Caki2 (cell line): Measurements from ENCODE around the gene EAPP. TPM values are rescaled to one million over a fixed set of nuclear protein-coding genes. Genes with fewer than 3 reads are reported as not detected.
"Not testable (repeated sequence)": the region's sequence is repeated elsewhere in the genome, so short reads cannot be mapped to it uniquely, and the experiment has no call there.

ENCODE experiments used
- DNase-seq: peaks from one replicate; pipeline ENCODE4 v3.0.0-alpha.2; 2015; ENCODE audit warnings: low read depth
- in situ Hi-C: cut with HindIII; loops from 2 replicates; pipeline ENCODE4 v1.10.0; 2016; ENCODE audit warnings: low sequenced_read_pairs, low pct_unique_long_range_greater_than_20kb, mixed read lengths
- total RNA-seq: library from RNA; depleted of rRNA; stranded (reverse); fragments of >200 nt; shearing (Covaris generic); gene quantifications from 2 replicates; pipeline ENCODE4 v1.2.3, GENCODE V29; 2014; ENCODE audit warnings: low replicate concordance

Gene EAPP
- total RNA-seq, 1 experiment from 2014 or later: 65.2 TPM

DNA sequence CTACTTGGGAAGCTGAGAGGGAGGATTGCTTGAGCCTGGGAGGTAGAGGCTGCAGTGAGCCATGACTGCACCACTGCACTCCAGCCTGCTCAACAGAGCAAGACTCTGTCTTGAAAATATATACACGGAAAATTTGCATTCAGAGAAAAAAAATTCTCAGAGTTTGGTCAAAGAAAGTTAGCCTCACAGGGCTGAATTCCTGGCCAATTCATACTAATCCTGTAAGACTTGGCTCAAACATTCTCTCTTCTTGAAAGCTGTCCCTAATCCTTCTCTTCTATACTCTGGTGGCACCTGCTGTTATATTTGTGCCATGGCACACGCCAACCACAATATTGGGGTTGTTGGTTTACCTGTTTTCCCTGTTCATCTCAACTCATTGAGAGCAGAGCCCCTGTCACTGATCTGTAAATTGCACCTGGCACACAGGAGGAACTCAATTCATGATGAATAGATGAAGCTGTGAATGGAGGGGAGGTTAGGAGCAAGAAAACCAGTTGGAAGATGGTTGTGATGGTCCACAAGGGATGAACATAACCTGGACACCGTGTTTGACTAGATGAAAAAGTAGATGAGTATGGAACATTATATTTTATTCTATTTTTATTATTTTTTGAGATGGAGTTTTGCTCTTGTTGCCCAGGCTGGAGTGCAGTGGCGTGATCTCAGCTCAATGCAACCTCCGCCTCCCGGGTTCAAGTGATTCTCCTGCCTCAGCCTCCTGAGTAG lies 40.7 kb downstream of the EAPP start:
- peak; percentile 21 for DNase-seq
- in situ Hi-C loops: no loop called here

DNA sequence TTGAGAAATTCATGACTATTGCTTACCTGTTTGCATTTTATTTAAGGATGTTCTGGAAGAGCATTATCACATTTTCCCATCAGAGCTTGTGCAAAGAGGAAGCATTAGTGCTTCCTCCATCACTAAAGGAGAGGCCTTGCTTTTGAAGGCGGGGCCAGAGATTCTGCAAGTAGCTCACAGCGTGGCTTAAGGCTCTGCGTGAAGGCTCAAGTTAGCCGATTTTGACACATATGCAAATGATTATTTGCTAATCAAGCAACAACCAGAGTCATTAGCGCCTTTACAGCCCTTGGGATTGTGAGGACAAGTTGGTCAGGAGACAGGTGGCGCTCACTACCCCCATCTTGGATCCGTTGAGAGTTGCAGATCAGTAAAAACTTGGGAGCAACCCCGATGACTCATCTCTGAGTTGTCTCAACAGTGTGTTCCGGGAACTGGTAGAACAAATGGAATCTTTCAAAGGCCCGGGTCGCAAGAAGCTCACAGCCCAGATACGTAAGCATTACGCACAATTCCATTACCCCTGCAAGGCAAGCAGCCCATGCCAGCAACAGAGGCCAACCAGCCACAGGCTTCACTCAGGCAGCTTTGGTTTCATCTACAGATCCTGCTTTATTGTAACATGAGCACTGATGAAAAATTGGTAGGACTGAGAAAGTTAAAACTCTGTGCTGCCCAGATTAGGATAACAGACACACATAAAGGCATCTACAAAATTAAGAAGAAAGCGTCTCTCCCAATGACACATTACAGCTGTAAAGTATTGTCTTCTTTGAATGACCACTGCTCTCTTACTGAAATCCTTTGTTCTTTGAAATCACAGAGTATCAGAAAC lies 42.6 kb downstream of the EAPP start:
- in situ Hi-C loops: no loop called here
- DNase-seq: peak; percentile 77

DNA sequence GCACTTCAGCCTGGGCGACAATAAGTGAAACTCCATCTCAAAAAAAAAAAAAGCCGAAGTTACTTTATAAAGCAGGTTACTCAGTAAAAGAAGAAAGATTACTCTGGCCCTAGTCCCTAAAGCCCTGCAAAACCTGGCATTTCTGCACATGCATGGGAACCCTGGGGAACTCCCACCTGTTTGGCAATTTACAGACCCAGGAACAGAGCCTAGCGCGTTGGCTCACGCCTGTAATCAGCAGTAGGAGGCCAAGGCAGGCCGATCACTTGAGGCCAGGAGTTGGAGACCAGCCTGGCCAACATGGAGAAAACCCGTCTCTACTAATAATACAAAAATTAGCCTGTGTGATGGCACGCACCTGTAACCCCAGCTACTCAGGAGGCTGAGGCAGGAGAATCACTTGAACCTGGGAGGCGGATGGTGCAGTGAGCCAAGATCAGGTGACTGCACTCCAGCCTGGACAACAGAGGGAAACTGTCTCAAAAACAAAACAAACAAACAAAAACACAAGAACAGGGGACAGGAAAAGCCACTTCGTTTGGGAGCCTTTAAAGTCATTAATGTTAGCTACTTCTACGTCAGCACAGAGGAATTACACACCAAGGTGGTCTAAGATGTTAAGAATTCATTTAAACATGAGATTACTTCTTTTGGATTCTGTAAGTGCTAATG lies 43.4 kb downstream of the EAPP start:
- in situ Hi-C loops: no loop called here
- DNase-seq: no peak

DNA sequence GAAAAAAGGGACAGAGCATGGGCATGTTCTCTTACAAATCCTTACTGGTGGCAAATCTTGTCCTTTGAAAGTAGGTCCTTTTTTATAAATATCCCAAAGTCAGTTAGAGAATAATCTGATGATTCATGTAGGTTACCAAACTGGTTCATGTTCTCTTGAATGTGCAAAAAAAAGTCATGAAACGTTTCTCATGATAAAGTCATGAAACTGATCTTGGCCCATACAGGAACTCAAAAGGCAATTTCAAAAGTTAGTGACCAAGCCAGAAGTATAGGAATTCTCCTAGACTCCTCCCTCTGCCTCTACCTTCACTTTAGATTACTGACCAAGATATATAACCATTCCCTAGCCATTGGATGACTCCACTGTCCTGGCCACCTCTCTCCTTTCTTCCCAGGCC lies 50.2 kb downstream of the EAPP start:
- in situ Hi-C loops: no loop called here
- DNase-seq: no peak

GRCh38 chr14:34488528-34488927 lies 51.0 kb downstream of the EAPP start:
- in situ Hi-C loops: no loop called here
- no peak for DNase-seq

DNA sequence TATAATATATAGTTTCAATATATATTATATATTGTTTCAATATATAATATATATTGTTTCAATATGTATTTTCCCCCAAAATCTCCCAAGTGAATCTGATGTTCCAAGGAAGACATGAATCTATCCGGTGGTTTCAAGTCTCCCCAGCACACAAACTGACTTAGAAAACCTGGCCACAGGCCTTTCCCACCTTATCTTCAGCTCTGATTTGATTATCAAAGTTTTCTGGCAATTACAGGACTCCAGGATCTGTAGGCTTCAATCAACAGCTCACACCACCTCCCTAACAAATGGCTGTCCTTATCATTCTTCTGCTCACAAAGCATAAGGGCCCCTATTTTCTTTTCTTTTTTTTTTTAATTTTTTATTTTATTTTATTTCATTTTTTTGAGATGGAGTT lies 54.8 kb downstream of the EAPP start:
- no peak for DNase-seq
- in situ Hi-C loops: no loop called here

DNA sequence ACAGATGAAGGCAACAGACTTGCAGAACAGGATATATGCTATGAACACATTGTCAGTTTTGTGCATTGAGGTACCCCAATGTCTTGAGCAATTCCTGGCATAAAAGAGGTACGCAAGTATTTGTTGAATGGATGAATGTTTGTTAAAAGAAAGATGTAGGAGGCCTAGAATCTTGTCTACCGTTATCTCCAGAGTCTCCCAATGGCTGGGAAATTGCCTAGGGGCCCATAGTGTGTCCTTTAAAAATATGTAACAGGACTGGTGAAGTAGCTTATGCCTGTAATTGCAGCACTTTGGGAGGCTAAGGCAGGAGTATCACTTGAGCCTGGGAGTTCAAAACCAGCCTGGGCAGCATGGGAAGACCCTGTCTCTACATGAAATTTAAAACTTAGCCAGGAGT lies 57.0 kb downstream of the EAPP start:
- in situ Hi-C loops: no loop called here
- DNase-seq: no peak

DNA sequence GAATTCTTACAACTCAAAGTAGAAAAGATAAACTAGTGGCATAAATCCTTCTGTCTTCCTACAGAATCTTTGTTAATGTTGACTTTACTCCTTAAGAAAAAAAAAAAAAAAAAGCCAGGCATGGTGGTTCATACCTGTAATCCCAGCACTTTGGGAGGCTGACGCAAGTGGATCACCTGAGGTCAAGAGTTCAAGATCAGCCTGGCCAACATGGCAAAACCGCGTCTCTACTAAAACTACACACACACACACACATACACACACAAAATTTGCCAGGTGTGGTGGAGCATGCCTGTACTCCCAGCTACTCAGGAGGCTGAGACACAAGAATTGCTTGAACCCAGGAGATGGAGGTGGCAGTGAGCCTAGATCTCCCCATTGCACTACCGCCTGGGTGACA lies 59.8 kb downstream of the EAPP start:
- no peak for DNase-seq
- in situ Hi-C loops: no loop called here

- no peak for DNase-seq
- in situ Hi-C loops: no loop called here
Observed at GRCh38 chr14:34478261-34478660, 61.2 kb downstream of the EAPP start.

- DNase-seq, in situ Hi-C loops: not testable (repeated sequence)
Observed at GRCh38 chr14:34476036-34476435, 63.5 kb downstream of the EAPP start.

DNA sequence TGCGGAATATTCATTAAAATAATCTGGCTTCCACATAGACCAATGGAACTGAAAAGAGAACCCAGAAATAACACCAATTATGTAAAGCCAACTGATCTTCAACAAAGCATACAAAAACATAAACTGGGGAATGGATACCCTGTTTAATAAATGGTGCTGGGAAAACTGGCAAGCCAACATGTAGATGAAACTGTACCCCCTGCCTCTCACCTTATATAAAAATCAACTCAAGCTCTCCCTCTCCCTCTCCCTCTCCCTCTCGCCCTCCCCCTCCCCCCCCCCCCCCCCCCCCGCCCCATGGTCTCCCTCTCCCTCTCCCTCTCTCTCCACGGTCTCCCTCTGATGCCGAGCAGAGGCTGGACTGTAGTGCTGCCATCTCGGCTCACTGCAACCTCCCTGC lies 64.3 kb downstream of the EAPP start:
- no peak for DNase-seq
- in situ Hi-C loops: no loop called here

DNA sequence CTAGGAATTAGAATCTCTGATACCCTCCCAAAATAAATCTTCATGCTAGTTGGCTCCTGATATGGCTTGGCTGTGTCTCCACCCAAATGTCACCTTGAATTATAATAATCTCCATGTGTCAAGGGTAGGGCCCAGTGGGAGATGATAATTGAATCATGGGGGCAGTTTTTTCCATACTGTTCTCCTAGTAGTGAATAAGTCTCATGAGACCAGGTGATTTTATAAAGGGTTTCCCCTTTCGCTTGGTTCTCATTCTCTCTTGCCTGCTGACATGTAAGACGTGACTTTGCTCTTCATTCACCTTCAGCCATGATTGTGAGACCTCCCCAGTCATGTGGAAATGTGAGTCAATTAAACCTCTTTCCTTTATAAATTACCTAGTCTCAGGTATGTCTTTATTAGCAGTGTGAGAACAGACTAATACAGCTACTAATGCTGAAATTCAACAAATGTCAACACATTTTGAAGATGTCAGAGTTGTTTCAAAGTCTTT lies 65.3 kb downstream of the EAPP start:
- in situ Hi-C loops: no loop called here
- DNase-seq: no peak

- DNase-seq: no peak
- in situ Hi-C loops: no loop called here
Observed at GRCh38 chr14:34472706-34473279, 66.7 kb downstream of the EAPP start.

GRCh38 chr14:34470319-34470718 lies 69.2 kb downstream of the EAPP start:
- in situ Hi-C loops: no loop called here
- DNase-seq: no peak

DNA sequence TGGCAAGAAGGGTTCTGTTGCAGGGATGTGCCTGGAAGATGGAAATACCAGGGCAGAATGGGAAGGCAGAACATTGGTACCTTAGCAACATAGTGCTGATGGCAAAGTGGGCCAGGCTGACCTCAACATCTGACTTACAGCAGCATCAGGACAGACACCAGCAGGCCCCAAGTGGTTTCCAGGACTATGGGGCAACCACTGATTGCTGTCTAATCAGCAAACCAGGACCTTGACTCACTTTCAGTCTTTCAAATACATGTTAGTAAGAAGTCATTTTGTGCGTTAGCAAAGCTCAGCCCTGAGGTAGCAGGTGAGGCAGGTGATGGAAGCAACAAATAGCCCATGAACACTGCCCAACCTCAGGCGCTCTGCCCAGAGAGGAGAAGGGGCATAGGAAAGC lies 72.8 kb downstream of the EAPP start:
- no peak for DNase-seq
- in situ Hi-C loops: no loop called here
